ENCODE results near the gene GPS1. TPM values are rescaled to one million over a fixed set of nuclear protein-coding genes. Genes with fewer than 3 reads are reported as not detected.
A peak's percentile ranks its signal among the peaks of the same experiment; 100 is the strongest.

GPS1 gene
- total and polyA plus RNA-seq, 10 of the 15 experiments (the other 5 are each of a cell fraction or from before 2014, with no cell fraction given) = 2.2 to 146 (median 77.7) TPM

DNA sequence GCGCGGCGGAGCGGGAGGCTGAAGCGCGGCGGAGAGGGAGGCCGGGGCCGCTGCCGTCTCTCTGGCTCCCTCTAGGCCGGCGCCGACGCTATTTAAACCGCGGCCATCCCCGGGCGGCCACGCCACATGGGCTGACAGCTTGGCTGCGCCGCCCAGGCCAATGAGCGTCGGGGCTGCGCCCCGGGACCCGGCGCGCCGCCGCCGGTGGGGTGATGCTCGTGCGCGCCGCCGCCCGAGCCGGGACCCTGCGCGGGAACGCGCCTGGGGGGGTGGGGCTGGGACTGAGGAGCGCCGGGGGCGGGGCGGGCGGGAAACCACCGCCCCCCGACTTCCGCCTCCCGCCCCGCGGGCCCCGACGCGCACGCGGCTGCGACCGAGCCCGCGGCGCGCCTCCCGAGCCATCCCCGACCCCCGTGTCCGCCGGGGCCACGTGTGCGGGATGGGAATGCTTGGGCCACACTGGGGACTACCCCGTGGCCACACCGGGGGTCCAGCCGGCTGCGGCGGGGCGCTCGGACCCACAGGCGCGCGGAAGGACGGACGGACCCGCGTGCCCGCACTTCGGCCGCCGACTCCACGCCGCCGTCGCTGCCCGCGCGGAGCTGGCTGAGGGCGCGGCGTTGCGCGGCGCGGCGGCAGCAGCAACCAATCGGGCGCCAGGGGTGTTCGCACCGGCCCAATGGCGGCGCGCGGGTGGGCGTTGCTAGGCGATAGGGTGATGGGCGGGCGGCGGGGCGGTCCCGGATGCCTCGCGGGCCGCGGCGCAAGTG, 46.7 kb downstream of the GPS1 start, which contains the start of gene FASN (continued):
- TF ChIP-seq PAX8 (IDR thresholded peaks at IDR 0.05) = no peak
- TF ChIP-seq, protein P1, sequence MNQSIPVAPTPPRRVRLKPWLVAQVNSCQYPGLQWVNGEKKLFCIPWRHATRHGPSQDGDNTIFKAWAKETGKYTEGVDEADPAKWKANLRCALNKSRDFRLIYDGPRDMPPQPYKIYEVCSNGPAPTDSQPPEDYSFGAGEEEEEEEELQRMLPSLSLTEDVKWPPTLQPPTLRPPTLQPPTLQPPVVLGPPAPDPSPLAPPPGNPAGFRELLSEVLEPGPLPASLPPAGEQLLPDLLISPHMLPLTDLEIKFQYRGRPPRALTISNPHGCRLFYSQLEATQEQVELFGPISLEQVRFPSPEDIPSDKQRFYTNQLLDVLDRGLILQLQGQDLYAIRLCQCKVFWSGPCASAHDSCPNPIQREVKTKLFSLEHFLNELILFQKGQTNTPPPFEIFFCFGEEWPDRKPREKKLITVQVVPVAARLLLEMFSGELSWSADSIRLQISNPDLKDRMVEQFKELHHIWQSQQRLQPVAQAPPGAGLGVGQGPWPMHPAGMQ (IDR thresholded peaks at IDR 0.05; ENCODE audit: borderline replicate concordance) = no peak
- peak; percentile 69 for TF ChIP-seq SREBF2 (IDR thresholded peaks at IDR 0.05; ENCODE audit: low read length)
- TF ChIP-seq, protein P2, sequence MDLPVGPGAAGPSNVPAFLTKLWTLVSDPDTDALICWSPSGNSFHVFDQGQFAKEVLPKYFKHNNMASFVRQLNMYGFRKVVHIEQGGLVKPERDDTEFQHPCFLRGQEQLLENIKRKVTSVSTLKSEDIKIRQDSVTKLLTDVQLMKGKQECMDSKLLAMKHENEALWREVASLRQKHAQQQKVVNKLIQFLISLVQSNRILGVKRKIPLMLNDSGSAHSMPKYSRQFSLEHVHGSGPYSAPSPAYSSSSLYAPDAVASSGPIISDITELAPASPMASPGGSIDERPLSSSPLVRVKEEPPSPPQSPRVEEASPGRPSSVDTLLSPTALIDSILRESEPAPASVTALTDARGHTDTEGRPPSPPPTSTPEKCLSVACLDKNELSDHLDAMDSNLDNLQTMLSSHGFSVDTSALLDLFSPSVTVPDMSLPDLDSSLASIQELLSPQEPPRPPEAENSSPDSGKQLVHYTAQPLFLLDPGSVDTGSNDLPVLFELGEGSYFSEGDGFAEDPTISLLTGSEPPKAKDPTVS (IDR thresholded peaks at IDR 0.05; ENCODE audit: low read depth, low read length) = no peak
- peak; percentile 41 for TF ChIP-seq KLF5 (IDR thresholded peaks at IDR 0.05; ENCODE audit: partially characterized antibody)
- peak in 1 of 2 experiments; percentile 46; a peak in 1 of 3 replicates for TF ChIP-seq EGR1 (IDR thresholded peaks at IDR 0.05; ENCODE audit: borderline replicate concordance in 1 of 2, low read depth in 2 of 2, low read length in 2 of 2)
- TF ChIP-seq PBX3 (IDR thresholded peaks at IDR 0.05; ENCODE audit: insufficient replicate concordance, low read depth, low read length) = peak; percentile 93
- peak; percentile 21; the same call in 1 of the 2 replicates for TF ChIP-seq ZNF217 (IDR thresholded peaks at IDR 0.05)
- no peak for TF ChIP-seq WRNIP1 (IDR thresholded peaks at IDR 0.05; ENCODE audit: borderline replicate concordance, low read depth, low read length)
- no peak for TF ChIP-seq CHD1 (IDR thresholded peaks at IDR 0.05; ENCODE audit: low read depth, low read length)
- peak; percentile 89 for TF ChIP-seq ZNF207 (IDR thresholded peaks at IDR 0.05; ENCODE audit: borderline replicate concordance)
- TF ChIP-seq BMI1 (IDR thresholded peaks at IDR 0.05; ENCODE audit: borderline replicate concordance) = no peak
- TF ChIP-seq RAD21 (IDR thresholded peaks at IDR 0.05; ENCODE audit: insufficient read depth, low read depth, low read length) = no peak
- no peak for TF ChIP-seq ESRRA (IDR thresholded peaks at IDR 0.05; ENCODE audit: low read length)
- TF ChIP-seq CBX3 (IDR thresholded peaks at IDR 0.05; ENCODE audit: borderline replicate concordance, low read depth) = no peak
- peak; percentile 34 to 84; a peak in 3 of 4 replicates for TF ChIP-seq BHLHE40 (IDR thresholded peaks at IDR 0.05; ENCODE audit: borderline replicate concordance in 1 of 2, low read depth in 2 of 2, low read length in 1 of 2)
- no peak for TF ChIP-seq ATF2 (IDR thresholded peaks at IDR 0.05; ENCODE audit: low read length)
- TF ChIP-seq NFIC (IDR thresholded peaks at IDR 0.05; ENCODE audit: low read depth, low read length) = no peak
- no peak for TF ChIP-seq JUND (IDR thresholded peaks at IDR 0.05; ENCODE audit: low read depth, low read length)
- TF ChIP-seq NFXL1 (IDR thresholded peaks at IDR 0.05; ENCODE audit: borderline replicate concordance) = no peak
- no peak for TF ChIP-seq ATF7 (IDR thresholded peaks at IDR 0.05; ENCODE audit: low read depth)
- TF ChIP-seq SIN3A (IDR thresholded peaks at IDR 0.05; ENCODE audit: low read depth, low read length) = peak; percentile 42; the same call in 1 of the 2 replicates
- no peak for TF ChIP-seq RAD51 (IDR thresholded peaks at IDR 0.05)
- no peak for TF ChIP-seq NBN (IDR thresholded peaks at IDR 0.05)
- no peak for TF ChIP-seq SIX5 (IDR thresholded peaks at IDR 0.05; ENCODE audit: low read depth, low read length, severe bottlenecking)
- TF ChIP-seq CREM (IDR thresholded peaks at IDR 0.05; ENCODE audit: low read depth) = peak; percentile 73
